ENCODE results near the gene GLS.

DNA sequence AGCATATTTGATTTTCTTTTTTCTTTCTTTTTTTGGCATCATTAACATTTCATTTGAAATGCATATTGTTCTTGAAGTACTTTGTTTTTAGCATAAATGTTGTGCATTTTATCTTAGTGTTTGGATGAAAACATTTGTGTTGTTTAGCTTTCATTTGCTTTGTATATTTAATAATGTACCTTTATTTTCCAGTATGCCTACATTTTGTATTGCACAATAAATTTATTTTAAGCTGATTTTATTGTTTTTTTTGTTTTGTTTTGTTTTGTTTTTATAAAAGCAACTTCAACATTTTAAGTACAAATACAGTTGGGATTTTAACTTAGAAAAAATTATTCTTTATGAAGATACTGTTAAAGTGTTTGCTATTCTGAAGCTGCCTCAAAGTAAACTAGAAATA is 54.4 kb downstream of the GLS start:
- TF ChIP-seq, protein P1, sequence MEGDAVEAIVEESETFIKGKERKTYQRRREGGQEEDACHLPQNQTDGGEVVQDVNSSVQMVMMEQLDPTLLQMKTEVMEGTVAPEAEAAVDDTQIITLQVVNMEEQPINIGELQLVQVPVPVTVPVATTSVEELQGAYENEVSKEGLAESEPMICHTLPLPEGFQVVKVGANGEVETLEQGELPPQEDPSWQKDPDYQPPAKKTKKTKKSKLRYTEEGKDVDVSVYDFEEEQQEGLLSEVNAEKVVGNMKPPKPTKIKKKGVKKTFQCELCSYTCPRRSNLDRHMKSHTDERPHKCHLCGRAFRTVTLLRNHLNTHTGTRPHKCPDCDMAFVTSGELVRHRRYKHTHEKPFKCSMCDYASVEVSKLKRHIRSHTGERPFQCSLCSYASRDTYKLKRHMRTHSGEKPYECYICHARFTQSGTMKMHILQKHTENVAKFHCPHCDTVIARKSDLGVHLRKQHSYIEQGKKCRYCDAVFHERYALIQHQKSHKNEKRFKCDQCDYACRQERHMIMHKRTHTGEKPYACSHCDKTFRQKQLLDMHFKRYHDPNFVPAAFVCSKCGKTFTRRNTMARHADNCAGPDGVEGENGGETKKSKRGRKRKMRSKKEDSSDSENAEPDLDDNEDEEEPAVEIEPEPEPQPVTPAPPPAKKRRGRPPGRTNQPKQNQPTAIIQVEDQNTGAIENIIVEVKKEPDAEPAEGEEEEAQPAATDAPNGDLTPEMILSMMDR (IDR thresholded peaks at IDR 0.05 in 4 of 5, conservative IDR thresholded peaks at IDR 0.05 in 1 of 5), result no peak
- TF ChIP-seq POLR2A (IDR thresholded peaks at IDR 0.05), result no peak

Data from gastrocnemius medialis (tissue), 4 donors.